UCSD-AML1 (cell line): ENCODE data around the gene HMG20A.
A peak's percentile ranks its signal among the peaks of the same experiment; 100 is the strongest.

ENCODE experiments used
- DNase-seq: peaks from one replicate; lab custom pipeline; 2025; ENCODE audit not compliant: unreplicated experiment; lab: John Stamatoyannopoulos, UW

HMG20A gene

GRCh38 chr15:77515613-77516012 is 94.9 kb downstream of the HMG20A start:
- DNase-seq: no peak

GRCh38 chr15:77516076-77516475 is 95.4 kb downstream of the HMG20A start:
- DNase-seq: no peak

- DNase-seq: no peak
Observed at GRCh38 chr15:77516786-77517185, 96.1 kb downstream of the HMG20A start.

GRCh38 chr15:77517579-77517978 is 96.9 kb downstream of the HMG20A start:
- DNase-seq: no peak

GRCh38 chr15:77518458-77518857 is 97.8 kb downstream of the HMG20A start:
- no peak for DNase-seq

- DNase-seq: no peak
Observed at GRCh38 chr15:77519540-77519939, 98.9 kb downstream of the HMG20A start.

GRCh38 chr15:77521206-77521605 is 100.5 kb downstream of the HMG20A start:
- DNase-seq: no peak

- no peak for DNase-seq
Observed at GRCh38 chr15:77525400-77525811, 104.7 kb downstream of the HMG20A start.

GRCh38 chr15:77525907-77526594 is 105.4 kb downstream of the HMG20A start:
- no peak for DNase-seq

- no peak for DNase-seq
Observed at GRCh38 chr15:77526595-77527163, 106.0 kb downstream of the HMG20A start.

- DNase-seq: peak; percentile 45
Observed at GRCh38 chr15:77527164-77527778, 106.6 kb downstream of the HMG20A start.

GRCh38 chr15:77527831-77528231 is 107.1 kb downstream of the HMG20A start:
- DNase-seq: no peak

- no peak for DNase-seq
Observed at GRCh38 chr15:77528290-77528967, 107.7 kb downstream of the HMG20A start.

- DNase-seq: no peak
Observed at GRCh38 chr15:77528968-77529319, 108.3 kb downstream of the HMG20A start.

- DNase-seq: no peak
Observed at GRCh38 chr15:77529394-77530159, 108.9 kb downstream of the HMG20A start.

GRCh38 chr15:77530576-77530975 is 109.9 kb downstream of the HMG20A start:
- no peak for DNase-seq

- DNase-seq: no peak
Observed at GRCh38 chr15:77531191-77532000, 110.7 kb downstream of the HMG20A start.

GRCh38 chr15:77532067-77532710 is 111.5 kb downstream of the HMG20A start:
- DNase-seq: no peak

- DNase-seq: no peak
Observed at GRCh38 chr15:77532846-77533245, 112.2 kb downstream of the HMG20A start.
